ENCODE data around the gene XAB2. TPM values are rescaled to one million over a fixed set of nuclear protein-coding genes. Genes with fewer than 3 reads are reported as not detected.

XAB2 gene
- total and polyA plus RNA-seq, 8 donors = 16.8 to 71.5 (median 23.8) TPM

- H3K9me3 ChIP-seq = no peaks in the 10 kb centered on the region
- no peak for TF ChIP-seq CTCF (IDR thresholded peaks at IDR 0.05)
- no peak overlapping the region for H3K4me3 ChIP-seq
- H3K27ac ChIP-seq = no peak overlapping the region
- intact Hi-C loops (cut with DNase I) = no loop called here
- ATAC-seq = peak in 3 of 4 donors; percentile 33 to 35 (median 33)
- peaks cover 5 to 10% (median 5%) of the 10 kb centered on the region in 3 donors for H3K4me1 ChIP-seq
- WGBS, 2 donors = 61 to 67% methylated on average over 9 of the region's 9 CpGs
- peak in 1 of 6 donors; percentile 41 for DNase-seq
- no peaks in the 10 kb centered on the region for H3K27me3 ChIP-seq
- no peak for FAIRE-seq
- no peaks in the 10 kb centered on the region for H3K36me3 ChIP-seq
These were observed 31.7 kb downstream of the XAB2 start for GRCh38 chr19:7597689-7598088.

GRCh38 chr19:7596211-7596937 is 33.0 kb downstream of the XAB2 start:
- FAIRE-seq = no peak
- no peak for TF ChIP-seq CTCF (IDR thresholded peaks at IDR 0.05)
- H3K27ac ChIP-seq = peak overlapping the region in 3 of 4 donors; percentile 28 to 58 (median 37)
- DNase-seq = peak in 5 of 6 donors; percentile 18 to 72 (median 51)
- no peaks in the 10 kb centered on the region for H3K27me3 ChIP-seq
- H3K4me1 ChIP-seq = peaks cover 0 to 5% (median 5%) of the 10 kb centered on the region in 3 donors
- WGBS, 2 donors = 2% methylated on average over 30 to 68 of the region's 70 CpGs
- no peaks in the 10 kb centered on the region for H3K36me3 ChIP-seq
- intact Hi-C loops (cut with DNase I) = no loop called here
- H3K4me3 ChIP-seq = peak overlapping the region; percentile 35 to 72 (median 55)
- ATAC-seq = peak; percentile 49 to 65 (median 60)
- no peaks in the 10 kb centered on the region for H3K9me3 ChIP-seq

DNA sequence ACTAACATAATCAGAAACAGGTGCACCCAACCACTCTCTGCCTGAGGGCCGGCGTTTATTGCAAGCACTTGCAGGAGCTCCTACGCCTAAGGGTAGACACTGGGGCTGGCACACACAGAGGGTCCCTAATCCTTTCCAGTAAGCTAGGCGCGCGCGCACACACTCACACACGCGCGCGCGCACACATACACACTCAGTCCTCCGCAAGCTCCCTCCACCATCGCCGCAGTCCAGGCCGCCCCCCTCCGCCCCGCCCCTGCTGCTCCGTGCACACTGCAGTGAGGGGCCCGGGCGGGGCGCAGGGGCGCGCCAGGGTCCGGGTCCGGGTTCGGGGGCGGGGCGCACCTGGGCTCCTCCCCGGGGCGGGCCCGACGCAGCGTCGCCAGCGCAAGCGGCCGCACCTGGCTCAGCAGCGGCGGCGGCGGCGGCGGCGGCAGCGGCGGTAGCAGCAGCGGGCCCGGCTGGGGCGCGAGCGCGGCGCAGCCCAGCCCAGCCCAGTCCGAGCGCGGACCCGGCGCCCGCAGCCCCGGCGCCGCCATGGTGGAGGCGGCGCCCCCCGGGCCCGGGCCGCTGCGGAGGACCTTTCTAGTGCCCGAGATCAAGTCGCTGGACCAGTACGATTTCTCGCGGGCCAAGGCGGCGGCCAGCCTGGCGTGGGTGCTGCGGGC is 33.7 kb downstream of the XAB2 start, which contains the start of gene CAMSAP3:
TSS of gene CAMSAP3 (plus strand) at position 398 of the 668 bp plus-strand sequence. CDS start at position 538, 140 bp downstream.
- no peak for FAIRE-seq
- H3K27me3 ChIP-seq = no peaks in the 10 kb centered on the region
- H3K4me3 ChIP-seq = peak within 1 kb of the TSS; percentile 35 to 72 (median 55)
- no peaks in the 10 kb centered on the region for H3K36me3 ChIP-seq
- intact Hi-C loops (cut with DNase I) = no loop called here
- 0% methylated on average over 54 to 78 of the region's 78 CpGs for WGBS, 2 donors
- peak; percentile 85 to 94 (median 91) for ATAC-seq
- TF ChIP-seq CTCF (IDR thresholded peaks at IDR 0.05) = no peak
- peak; percentile 56 to 86 (median 76) for DNase-seq
- H3K27ac ChIP-seq = peak within 1 kb of the TSS in 3 of 4 donors; percentile 28 to 58 (median 37)
- no peaks in the 10 kb centered on the region for H3K9me3 ChIP-seq
- H3K4me1 ChIP-seq = peaks cover 0 to 5% (median 5%) of the 10 kb centered on the region in 3 donors

DNA sequence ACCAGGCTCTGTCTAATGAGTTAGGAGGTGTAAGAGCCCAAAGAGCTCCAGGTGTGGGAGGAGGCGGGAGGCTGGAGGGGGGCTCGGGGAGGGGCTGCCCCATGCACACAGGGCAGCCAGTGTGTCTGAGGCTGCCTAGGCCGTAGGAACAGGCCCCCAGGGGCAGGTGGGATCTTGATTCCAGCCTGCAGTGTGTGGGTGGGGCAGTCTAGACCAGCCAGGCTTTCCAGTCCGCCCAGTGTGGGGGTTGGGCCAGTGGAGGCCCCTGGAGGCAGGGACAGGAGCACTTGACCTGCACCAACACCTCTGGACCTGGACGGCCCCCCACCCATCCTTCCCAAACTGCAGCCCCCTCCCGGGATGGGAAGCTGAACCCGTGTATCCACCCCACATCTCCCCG is 39.1 kb downstream of the XAB2 start:
- 24 to 25% methylated on average over 8 of the region's 8 CpGs for WGBS, 2 donors
- Histone ChIP-seq H3K9me3 (no peaks in the 10 kb centered on the region), H3K36me3 (no peaks in the 10 kb centered on the region), H3K4me3 (no peak overlapping the region), H3K4me1 (no peaks in the 10 kb centered on the region), H3K27ac (no peak overlapping the region), H3K27me3 (no peaks in the 10 kb centered on the region)
- no peak for DNase-seq
- FAIRE-seq = no peak
- ATAC-seq = peak in 3 of 4 donors; percentile 29 to 79 (median 29)
- no peak for TF ChIP-seq CTCF (IDR thresholded peaks at IDR 0.05)
- intact Hi-C loops (cut with DNase I) = no loop called here
